ENCODE measurements around the gene CHRD.

- TF ChIP-seq POLR2AphosphoS5 (IDR thresholded peaks at IDR 0.05; ENCODE audit: low read depth, low read length), result no peak
- no peak for TF ChIP-seq POLR2A (IDR thresholded peaks at IDR 0.05; ENCODE audit: low read depth, low read length)
- no peak for TF ChIP-seq POU2F2 (IDR thresholded peaks at IDR 0.05; ENCODE audit: low read depth, low read length)
Measured at GRCh38 chr3:184371570-184372018, 8.3 kb upstream of the CHRD start.
